ENCODE measurements around the gene LYST.

DNA sequence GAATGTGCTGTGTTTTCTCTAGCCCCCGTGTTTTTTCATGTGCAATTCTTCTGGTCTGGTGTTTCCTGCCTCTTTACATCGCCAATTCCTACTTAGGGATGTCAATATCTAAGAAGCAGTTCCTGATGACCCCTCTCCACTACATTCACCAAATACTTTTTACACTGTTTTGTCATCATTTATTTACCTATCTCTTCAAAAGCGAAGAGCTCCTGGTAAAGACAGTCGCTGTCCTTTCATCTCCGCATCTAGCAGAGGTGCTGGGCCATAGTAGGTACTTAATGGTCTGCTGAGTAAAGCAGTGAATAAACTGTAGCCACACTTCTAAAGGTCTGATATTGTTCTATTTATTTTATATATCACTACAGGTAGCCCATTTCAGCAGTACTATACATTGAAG is 43.0 kb downstream of the LYST start:
- no peak for TF ChIP-seq POLR2AphosphoS5 (IDR thresholded peaks at IDR 0.05; ENCODE audit: low read depth, low read length)
- no peak for TF ChIP-seq TAF1 (IDR thresholded peaks at IDR 0.05; ENCODE audit: borderline replicate concordance, insufficient read depth, low read length)
- TF ChIP-seq SIN3A (IDR thresholded peaks at IDR 0.05; ENCODE audit: borderline replicate concordance, insufficient read depth, low read length), result no peak

Measured in PFSK-1 (cell line).